Measurements from ENCODE around the gene SLAMF9. TPM values are rescaled to one million over a fixed set of nuclear protein-coding genes. Genes with fewer than 3 reads are reported as not detected.
"Not testable (repeated sequence)": the region's sequence is repeated elsewhere in the genome, so short reads cannot be mapped to it uniquely, and the experiment has no call there.

The SLAMF9 gene
- total RNA-seq, 1 experiment from 2014 or later = not detected

- Histone ChIP-seq H4K8ac (replicated peaks; ENCODE audit: insufficient read length, low read depth, low read length) (no peak overlapping the region), H3K79me2 (ENCODE audit: insufficient read depth, low read length) (no peaks in the 10 kb centered on the region), H2BK12ac (ENCODE audit: insufficient read length, low read depth, low read length) (no peak overlapping the region), H4K20me1 (ENCODE audit: control insufficient read depth, insufficient read depth, insufficient read length) (no peaks in the 10 kb centered on the region), H3K4me2 (ENCODE audit: insufficient read depth, insufficient read length, low read length) (no peak overlapping the region), H3K9me3 (ENCODE audit: control insufficient read depth, low read depth, low read length) (no peaks in the 10 kb centered on the region), H4K91ac (ENCODE audit: insufficient read length, low read depth, low read length) (no peak overlapping the region), H3K4me1 (ENCODE audit: insufficient read depth, low read length) (peaks cover 14% of the 10 kb centered on the region; the same call in 1 of the 2 replicates), H3K56ac (ENCODE audit: insufficient read length, low read depth, low read length) (no peak overlapping the region), H2AK5ac (ENCODE audit: insufficient read length, low read length) (no peak overlapping the region), H3K27ac (ENCODE audit: insufficient read length, low read depth, low read length) (no peak overlapping the region), H3K14ac (ENCODE audit: insufficient read depth, low read length) (no peak overlapping the region), H2AFZ (ENCODE audit: low read length) (no peak overlapping the region), H2BK5ac (ENCODE audit: insufficient read length, low read length) (no peak overlapping the region), H3T11ph (ENCODE audit: low read length) (no peak overlapping the region), H3K18ac (ENCODE audit: insufficient read length, low read depth, low read length) (no peak overlapping the region), H3K79me1 (ENCODE audit: insufficient read depth, low read depth, low read length, poor library complexity, severe bottlenecking) (no peaks in the 10 kb centered on the region), H2BK120ac (ENCODE audit: low read depth, low read length, poor library complexity, severe bottlenecking) (no peak overlapping the region), H2BK20ac (ENCODE audit: low read depth, low read length, poor library complexity, severe bottlenecking) (no peak overlapping the region), H3K9ac (ENCODE audit: extremely low read depth, insufficient read length, low read length) (no peak overlapping the region), H3K23ac (ENCODE audit: insufficient read length, low read depth, low read length) (no peak overlapping the region), H4K5ac (ENCODE audit: insufficient read length, low read depth, low read length) (no peak overlapping the region), H3K4ac (ENCODE audit: low read depth, low read length) (no peak overlapping the region), H2BK15ac (ENCODE audit: low read depth, low read length) (no peak overlapping the region), H3K23me2 (ENCODE audit: insufficient read length, low read depth, low read length, poor library complexity, severe bottlenecking) (no peaks in the 10 kb centered on the region), H3K27me3 (ENCODE audit: insufficient read depth, low read length) (no peaks in the 10 kb centered on the region)
- WGBS (ENCODE audit: extremely low coverage, insufficient read length, low lambda C conversion rate) = no CpG with 5 or more reads among the region's 1 CpG
- peaks cover 5% of the 10 kb centered on the region; the same call in 1 of the 2 replicates for H3K27me3 Mint-ChIP-seq (ENCODE audit: low read depth)
- peaks cover 8% of the 10 kb centered on the region in 2 experiments; a peak in 4 of 5 replicates for H3K9me3 Mint-ChIP-seq
- no peak overlapping the region for H3K4me3 Mint-ChIP-seq
- H3K4me1 Mint-ChIP-seq = peaks cover 24 to 27% of the 10 kb centered on the region in 2 experiments
- no peak for TF ChIP-seq CTCF (conservative IDR thresholded peaks at IDR 0.05)
- H3K27ac Mint-ChIP-seq = no peak overlapping the region
- H3K36me3 Mint-ChIP-seq (ENCODE audit: insufficient read depth in 1 of 3, low read depth in 3 of 3) = peaks cover 0 to 6% (median 0%) of the 10 kb centered on the region in 3 experiments; a peak in 3 of 7 replicates
- DNase-seq = no peak
Observed at GRCh38 chr1:159906960-159907359, 47.1 kb downstream of the SLAMF9 start.

- H4K91ac ChIP-seq (ENCODE audit: insufficient read length, low read depth, low read length); H3K9me3 Mint-ChIP-seq; H2AFZ ChIP-seq (ENCODE audit: low read length); H3K4me3 Mint-ChIP-seq; H3K4me1 ChIP-seq (ENCODE audit: insufficient read depth, low read length); H2BK15ac ChIP-seq (ENCODE audit: low read depth, low read length); H3T11ph ChIP-seq (ENCODE audit: low read length); H3K23me2 ChIP-seq (ENCODE audit: insufficient read length, low read depth, low read length, poor library complexity, severe bottlenecking); H4K8ac ChIP-seq (replicated peaks; ENCODE audit: insufficient read length, low read depth, low read length); H3K4ac ChIP-seq (ENCODE audit: low read depth, low read length); H2BK120ac ChIP-seq (ENCODE audit: low read depth, low read length, poor library complexity, severe bottlenecking); H4K5ac ChIP-seq (ENCODE audit: insufficient read length, low read depth, low read length); H3K79me2 ChIP-seq (ENCODE audit: insufficient read depth, low read length); DNase-seq; H3K79me1 ChIP-seq (ENCODE audit: insufficient read depth, low read depth, low read length, poor library complexity, severe bottlenecking); H3K14ac ChIP-seq (ENCODE audit: insufficient read depth, low read length); H2AK5ac ChIP-seq (ENCODE audit: insufficient read length, low read length); H3K56ac ChIP-seq (ENCODE audit: insufficient read length, low read depth, low read length); H2BK12ac ChIP-seq (ENCODE audit: insufficient read length, low read depth, low read length); H3K4me2 ChIP-seq (ENCODE audit: insufficient read depth, insufficient read length, low read length); H3K23ac ChIP-seq (ENCODE audit: insufficient read length, low read depth, low read length); H3K9ac ChIP-seq (ENCODE audit: extremely low read depth, insufficient read length, low read length); H2BK20ac ChIP-seq (ENCODE audit: low read depth, low read length, poor library complexity, severe bottlenecking); H3K9me3 ChIP-seq (ENCODE audit: control insufficient read depth, low read depth, low read length); H3K18ac ChIP-seq (ENCODE audit: insufficient read length, low read depth, low read length); H3K27ac Mint-ChIP-seq; H3K27ac ChIP-seq (ENCODE audit: insufficient read length, low read depth, low read length); H3K27me3 ChIP-seq (ENCODE audit: insufficient read depth, low read length); H3K36me3 Mint-ChIP-seq (ENCODE audit: insufficient read depth in 1 of 3, low read depth in 3 of 3); H2BK5ac ChIP-seq (ENCODE audit: insufficient read length, low read length); H4K20me1 ChIP-seq (ENCODE audit: control insufficient read depth, insufficient read depth, insufficient read length): not testable (repeated sequence)
- Mint-ChIP-seq H3K27me3 (ENCODE audit: low read depth) (peaks cover 22% of the 10 kb centered on the region), H3K4me1 (peaks cover 21 to 23% of the 10 kb centered on the region in 2 experiments)
- no CpG with 5 or more reads among the region's 3 CpGs for whole genome bisulfite sequencing (ENCODE audit: extremely low coverage, insufficient read length, low lambda C conversion rate)
Observed at GRCh38 chr1:159904036-159904435, 50.0 kb downstream of the SLAMF9 start.

Measured in H9 (cell line).